Measurements from ENCODE around the gene USP48. TPM values are rescaled to one million over a fixed set of nuclear protein-coding genes. Genes with fewer than 3 reads are reported as not detected.

USP48 gene
- total RNA-seq, 3 donors from 2014 or later, result 56.0 to 86.9 (median 74.7) TPM

DNA sequence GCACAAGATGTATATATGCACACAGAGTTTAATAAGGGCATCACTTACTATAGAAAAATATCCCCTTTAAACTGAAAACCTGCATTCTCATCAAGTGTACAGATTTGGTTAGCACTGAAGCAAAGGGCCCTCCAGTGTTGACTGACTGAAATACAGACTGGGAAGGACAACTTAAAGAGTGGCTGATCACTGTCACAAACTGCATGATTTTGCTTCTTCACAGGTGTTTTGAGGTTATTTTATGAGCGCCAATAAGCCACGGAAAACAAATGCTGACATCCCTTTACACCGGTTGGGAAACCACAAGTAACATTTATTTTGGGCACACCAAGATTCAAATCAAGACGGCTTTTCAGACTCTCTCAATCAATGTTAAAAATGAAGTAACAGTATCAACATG, 82.9 kb downstream of the USP48 start:
- no peak for DNase-seq (ENCODE audit: low spot score in 2 of 2)
- TF ChIP-seq, protein P1, sequence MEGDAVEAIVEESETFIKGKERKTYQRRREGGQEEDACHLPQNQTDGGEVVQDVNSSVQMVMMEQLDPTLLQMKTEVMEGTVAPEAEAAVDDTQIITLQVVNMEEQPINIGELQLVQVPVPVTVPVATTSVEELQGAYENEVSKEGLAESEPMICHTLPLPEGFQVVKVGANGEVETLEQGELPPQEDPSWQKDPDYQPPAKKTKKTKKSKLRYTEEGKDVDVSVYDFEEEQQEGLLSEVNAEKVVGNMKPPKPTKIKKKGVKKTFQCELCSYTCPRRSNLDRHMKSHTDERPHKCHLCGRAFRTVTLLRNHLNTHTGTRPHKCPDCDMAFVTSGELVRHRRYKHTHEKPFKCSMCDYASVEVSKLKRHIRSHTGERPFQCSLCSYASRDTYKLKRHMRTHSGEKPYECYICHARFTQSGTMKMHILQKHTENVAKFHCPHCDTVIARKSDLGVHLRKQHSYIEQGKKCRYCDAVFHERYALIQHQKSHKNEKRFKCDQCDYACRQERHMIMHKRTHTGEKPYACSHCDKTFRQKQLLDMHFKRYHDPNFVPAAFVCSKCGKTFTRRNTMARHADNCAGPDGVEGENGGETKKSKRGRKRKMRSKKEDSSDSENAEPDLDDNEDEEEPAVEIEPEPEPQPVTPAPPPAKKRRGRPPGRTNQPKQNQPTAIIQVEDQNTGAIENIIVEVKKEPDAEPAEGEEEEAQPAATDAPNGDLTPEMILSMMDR (IDR thresholded peaks at IDR 0.05), result no peak
- TF ChIP-seq POLR2A (IDR thresholded peaks at IDR 0.05) (no peak), POLR2AphosphoS5 (IDR thresholded peaks at IDR 0.05) (no peak)
- H3K4me3 ChIP-seq, result no peak overlapping the region
- H3K36me3 ChIP-seq, result peaks cover 3% of the 10 kb centered on the region
- H3K9me3 ChIP-seq, result no peaks in the 10 kb centered on the region
- H3K27ac ChIP-seq, result no peak overlapping the region
- intact Hi-C loops (cut with DNase I; ENCODE audit: low total_unique reads), result no loop called here
- no peaks in the 10 kb centered on the region for H3K27me3 ChIP-seq
- no peaks in the 10 kb centered on the region for H3K4me1 ChIP-seq

DNA sequence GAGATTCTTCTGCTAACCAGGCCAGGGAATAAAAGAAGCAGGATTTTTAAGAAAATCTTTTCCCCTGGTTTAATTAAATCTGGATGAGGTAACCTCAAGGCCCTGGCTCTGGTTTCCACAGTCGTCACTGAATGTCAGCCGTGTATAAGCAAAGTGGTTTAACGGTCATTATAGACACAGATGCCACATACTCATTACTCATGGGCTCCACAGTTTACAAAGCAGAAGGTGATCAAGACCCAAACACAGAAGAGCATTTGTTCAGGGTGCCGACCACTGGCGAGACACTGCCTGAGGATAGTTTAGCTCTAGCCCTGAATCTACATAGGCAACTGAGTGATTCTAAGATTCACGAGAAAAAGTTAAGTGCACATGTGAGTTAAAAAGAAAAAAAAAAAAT, 86.0 kb downstream of the USP48 start:
- TF ChIP-seq, protein P1 (IDR thresholded peaks at IDR 0.05), result no peak
- no peak for TF ChIP-seq POLR2AphosphoS5 (IDR thresholded peaks at IDR 0.05)
- no peak for TF ChIP-seq POLR2A (IDR thresholded peaks at IDR 0.05)
- DNase-seq (ENCODE audit: low spot score in 2 of 2), result no peak
- H3K4me3 ChIP-seq, result no peak overlapping the region
- intact Hi-C loops (cut with DNase I; ENCODE audit: low total_unique reads), result no loop called here
- H3K36me3 ChIP-seq, result no peaks in the 10 kb centered on the region
- H3K9me3 ChIP-seq, result no peaks in the 10 kb centered on the region
- no peaks in the 10 kb centered on the region for H3K4me1 ChIP-seq
- H3K27me3 ChIP-seq, result no peaks in the 10 kb centered on the region
- no peak overlapping the region for H3K27ac ChIP-seq

DNA sequence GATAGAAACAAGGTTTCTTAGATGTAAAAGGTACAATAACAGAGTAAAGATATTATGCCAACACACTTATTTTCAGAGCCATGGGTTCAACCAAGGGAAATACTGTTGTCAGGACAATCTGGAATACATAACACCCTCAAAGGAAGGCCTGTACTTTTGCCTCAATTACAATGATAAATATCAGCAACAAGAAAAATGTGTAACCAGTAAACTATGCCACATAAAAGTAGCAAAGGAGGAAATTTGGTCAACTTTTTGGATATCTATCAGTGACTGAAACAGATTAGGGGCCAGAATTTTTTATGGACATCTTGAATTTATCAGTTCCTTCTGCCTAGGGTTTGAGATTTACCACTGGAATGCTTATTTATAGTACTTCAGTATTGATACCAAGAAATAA, 89.2 kb downstream of the USP48 start:
- TF ChIP-seq POLR2AphosphoS5 (IDR thresholded peaks at IDR 0.05) (no peak), POLR2A (IDR thresholded peaks at IDR 0.05) (no peak)
- TF ChIP-seq, protein P1 (IDR thresholded peaks at IDR 0.05), result no peak
- DNase-seq (ENCODE audit: low spot score in 2 of 2), result no peak
- intact Hi-C loops (cut with DNase I; ENCODE audit: low total_unique reads), result no loop called here
- Histone ChIP-seq H3K27me3 (no peaks in the 10 kb centered on the region), H3K4me3 (no peak overlapping the region), H3K4me1 (no peaks in the 10 kb centered on the region), H3K27ac (no peak overlapping the region), H3K9me3 (no peaks in the 10 kb centered on the region), H3K36me3 (no peaks in the 10 kb centered on the region)

DNA sequence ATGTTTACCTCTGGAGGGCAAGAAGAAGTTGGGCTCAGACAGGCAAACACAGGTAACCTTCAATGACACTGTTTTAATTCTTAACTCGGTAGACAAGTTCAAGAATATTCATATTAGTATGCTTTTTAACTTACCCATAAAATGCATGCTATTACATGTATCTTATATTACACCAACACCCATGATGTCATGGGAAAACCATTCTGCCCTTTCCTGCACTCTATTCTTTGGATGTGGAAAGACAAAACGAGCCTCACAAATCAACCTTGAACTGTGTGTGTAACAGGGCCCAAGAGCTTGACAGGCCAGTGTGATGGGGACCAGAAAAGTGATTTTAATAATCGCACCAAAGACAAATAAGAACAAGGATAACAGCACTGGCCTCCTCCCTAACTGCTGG, 91.2 kb downstream of the USP48 start:
- Histone ChIP-seq H3K4me3 (no peak overlapping the region), H3K9me3 (no peaks in the 10 kb centered on the region), H3K27ac (no peak overlapping the region), H3K27me3 (no peaks in the 10 kb centered on the region), H3K4me1 (no peaks in the 10 kb centered on the region), H3K36me3 (peaks cover 6% of the 10 kb centered on the region)
- intact Hi-C loops (cut with DNase I; ENCODE audit: low total_unique reads), result no loop called here
- TF ChIP-seq POLR2AphosphoS5 (IDR thresholded peaks at IDR 0.05), result no peak
- TF ChIP-seq POLR2A (IDR thresholded peaks at IDR 0.05), result no peak
- TF ChIP-seq, protein P1 (IDR thresholded peaks at IDR 0.05), result no peak
- DNase-seq (ENCODE audit: low spot score in 2 of 2), result no peak

DNA sequence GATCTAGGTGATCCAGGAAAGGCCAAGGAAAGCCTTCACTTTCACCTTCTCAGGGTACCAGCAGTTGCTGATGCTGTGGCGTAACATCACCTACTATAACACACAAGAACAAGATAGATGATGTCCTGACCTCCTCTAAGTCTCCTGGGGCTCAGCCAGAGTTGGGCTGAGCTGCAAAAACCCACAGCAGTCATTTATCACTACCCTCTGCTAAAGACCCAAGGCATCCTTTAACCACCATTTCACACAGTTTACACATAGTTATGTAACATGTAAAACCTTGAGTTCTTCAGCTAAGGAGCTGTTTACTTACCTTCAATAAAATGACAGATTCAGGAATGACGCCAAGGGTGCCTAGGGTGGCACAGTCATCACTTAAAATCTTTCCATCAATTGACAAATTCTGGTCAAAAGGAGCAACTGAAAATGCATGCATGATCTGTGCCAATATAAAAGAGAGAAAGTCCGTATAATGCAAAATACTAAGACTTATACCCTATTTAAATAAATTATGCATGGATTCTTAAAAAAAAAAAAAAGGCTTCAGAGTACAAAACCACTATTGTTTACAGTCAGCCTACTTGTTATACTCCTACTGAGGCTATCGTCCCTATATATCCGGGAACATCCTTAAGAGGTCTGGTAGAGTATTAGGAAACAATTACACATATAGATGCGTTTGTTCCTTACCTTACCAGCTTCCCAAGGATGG, 93.1 kb downstream of the USP48 start:
- intact Hi-C loops (cut with DNase I; ENCODE audit: low total_unique reads), result no loop called here
- TF ChIP-seq POLR2AphosphoS5 (IDR thresholded peaks at IDR 0.05) (no peak), POLR2A (IDR thresholded peaks at IDR 0.05) (no peak)
- TF ChIP-seq, protein P1 (IDR thresholded peaks at IDR 0.05), result no peak
- no peaks in the 10 kb centered on the region for H3K27me3 ChIP-seq
- H3K4me3 ChIP-seq, result no peak overlapping the region
- H3K4me1 ChIP-seq, result no peaks in the 10 kb centered on the region
- H3K27ac ChIP-seq, result no peak overlapping the region
- no peak for DNase-seq (ENCODE audit: low spot score in 2 of 2)
- H3K36me3 ChIP-seq, result peaks cover 10% of the 10 kb centered on the region
- H3K9me3 ChIP-seq, result no peaks in the 10 kb centered on the region

All from breast epithelium (tissue), 4 donors.